H4 (cell line): Measurements from ENCODE around the gene IL12B. TPM values are rescaled to one million over a fixed set of nuclear protein-coding genes. Genes with fewer than 3 reads are reported as not detected.
"Not testable (repeated sequence)": the region's sequence is repeated elsewhere in the genome, so short reads cannot be mapped to it uniquely, and the experiment has no call there.

ENCODE experiments used
- DNase-seq: peaks from one replicate; pipeline ENCODE4 v3.0.0-alpha.2; 2015; ENCODE audit warnings: low spot score
- total RNA-seq: library from RNA; depleted of rRNA; stranded (reverse); fragments of >200 nt; shearing (Covaris generic); gene quantifications from 2 replicates; pipeline ENCODE4 v1.2.3, GENCODE V29; 2014; rRNA removed

IL12B gene
- total RNA-seq, 1 experiment from 2014 or later: not detected

DNA sequence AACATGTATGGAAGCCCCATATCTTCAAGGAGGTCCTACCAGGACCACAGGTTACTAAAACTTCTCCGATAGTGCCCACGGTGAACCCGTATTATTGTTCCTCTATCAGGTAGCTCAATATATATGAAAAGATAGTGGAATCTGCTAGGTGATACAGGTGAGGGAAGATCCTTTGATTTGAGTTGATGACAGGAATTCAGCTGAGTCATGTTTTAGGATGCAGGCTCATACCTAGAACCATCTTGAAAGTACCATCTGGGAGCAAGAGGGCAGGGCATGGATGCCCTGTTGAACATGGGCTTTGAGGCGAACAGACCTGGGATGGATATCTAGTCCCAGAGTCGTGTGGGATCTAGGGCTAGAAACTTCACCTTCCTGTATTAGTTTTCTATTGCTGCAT is 35.4 kb downstream of the IL12B start:
- DNase-seq: no peak

DNA sequence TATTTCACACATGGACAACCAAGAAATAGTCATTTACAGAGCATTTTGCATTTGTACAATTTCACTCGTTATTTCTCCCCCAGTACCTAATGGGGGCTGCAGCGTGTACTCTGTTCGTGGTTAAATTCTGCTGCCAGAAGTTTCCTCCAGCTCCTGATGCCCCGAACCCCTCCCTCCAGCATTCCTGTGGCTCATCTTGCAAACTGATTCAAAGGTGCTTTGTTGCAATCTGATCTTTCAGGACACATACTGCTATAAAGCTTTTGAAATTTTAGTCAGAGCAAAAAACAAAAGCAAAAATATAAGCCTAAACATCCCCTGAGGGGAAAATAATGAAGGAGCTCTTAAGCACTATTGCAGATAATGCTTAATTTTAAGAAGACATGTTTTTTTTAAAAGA is 39.5 kb downstream of the IL12B start:
- no peak for DNase-seq

DNA sequence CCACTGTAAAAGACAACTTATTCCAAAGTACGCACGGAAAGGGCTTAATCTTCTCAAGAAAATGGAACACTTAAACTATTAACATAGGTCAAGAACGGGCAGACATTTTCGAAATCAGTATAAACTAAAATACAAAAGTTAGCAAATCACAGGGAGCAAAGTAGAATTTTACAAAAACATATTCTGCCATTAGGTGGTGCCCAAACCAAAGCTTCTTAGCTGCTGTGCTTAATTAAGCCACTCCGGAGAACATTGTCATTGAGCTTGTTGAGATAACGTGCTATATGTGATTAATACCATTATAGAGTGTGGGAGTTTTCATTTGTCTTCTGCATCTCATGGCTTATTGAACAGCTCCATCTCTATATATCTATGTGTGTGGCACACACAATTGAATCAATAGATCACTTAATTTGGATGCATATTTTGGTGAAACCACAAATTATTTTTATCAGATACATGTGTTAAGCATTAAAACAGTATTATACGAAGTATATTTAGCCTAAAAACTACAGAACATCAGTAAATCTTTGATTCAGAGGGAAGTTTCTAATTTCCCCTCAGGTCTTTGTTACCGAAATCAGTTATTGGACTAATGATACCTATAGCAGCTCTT is 43.8 kb downstream of the IL12B start:
- DNase-seq: peak; percentile 20

DNA sequence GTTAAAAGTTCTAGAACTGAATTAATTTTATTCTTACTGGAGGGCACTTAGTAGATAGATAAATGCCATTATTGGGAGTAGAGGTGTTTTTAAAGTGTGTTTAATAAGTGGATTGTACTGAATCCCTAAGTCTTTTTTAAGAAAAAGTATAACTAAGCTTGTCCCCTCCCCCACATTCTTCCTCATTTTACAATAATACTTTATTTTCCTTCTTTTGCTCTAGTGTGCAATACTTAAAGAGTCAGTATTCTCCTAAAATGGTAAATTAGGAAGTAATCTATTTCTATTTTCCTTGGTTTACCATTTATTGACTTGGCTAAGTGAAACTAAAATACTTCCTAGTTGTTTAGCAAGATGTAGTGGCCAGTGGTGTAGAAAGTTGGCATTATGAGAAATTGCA is 55.6 kb downstream of the IL12B start:
- DNase-seq: no peak

DNA sequence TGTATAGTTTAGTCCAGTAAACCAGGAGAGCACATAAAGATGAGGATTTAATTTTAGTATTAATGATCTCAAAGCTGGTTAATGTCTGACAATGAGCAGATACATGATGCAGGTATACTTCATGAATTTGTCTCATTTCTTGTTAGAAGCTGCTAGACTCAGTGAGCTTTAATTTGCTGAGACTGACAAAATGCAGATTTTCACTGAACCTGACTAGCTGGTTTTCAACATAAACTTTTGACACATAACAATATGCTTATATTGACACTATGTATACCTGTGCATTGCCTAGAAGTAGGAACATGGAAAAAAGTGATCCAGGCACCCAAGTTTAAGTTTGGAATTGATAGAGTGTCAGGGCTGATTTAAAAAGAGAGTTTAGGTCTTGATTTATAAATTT is 56.4 kb downstream of the IL12B start:
- DNase-seq: no peak

DNA sequence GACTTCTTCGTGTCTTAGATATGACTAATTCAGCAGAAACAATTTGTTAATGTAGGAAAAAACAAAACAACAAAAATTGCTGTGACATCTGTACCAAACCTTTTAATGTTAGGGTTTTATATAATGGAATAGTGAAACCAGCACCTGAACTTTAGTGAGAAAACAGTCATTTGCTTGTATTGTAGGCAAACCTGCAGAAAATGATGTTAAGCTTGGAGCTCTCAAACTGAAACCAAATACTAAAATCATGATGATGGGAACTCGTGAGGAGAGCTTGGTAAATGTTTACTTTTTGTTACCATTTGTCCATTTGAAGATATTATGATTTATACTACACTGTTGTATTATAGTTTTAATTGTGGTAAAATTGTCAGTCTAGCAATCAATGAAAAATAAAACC is 60.6 kb downstream of the IL12B start:
- no peak for DNase-seq

DNA sequence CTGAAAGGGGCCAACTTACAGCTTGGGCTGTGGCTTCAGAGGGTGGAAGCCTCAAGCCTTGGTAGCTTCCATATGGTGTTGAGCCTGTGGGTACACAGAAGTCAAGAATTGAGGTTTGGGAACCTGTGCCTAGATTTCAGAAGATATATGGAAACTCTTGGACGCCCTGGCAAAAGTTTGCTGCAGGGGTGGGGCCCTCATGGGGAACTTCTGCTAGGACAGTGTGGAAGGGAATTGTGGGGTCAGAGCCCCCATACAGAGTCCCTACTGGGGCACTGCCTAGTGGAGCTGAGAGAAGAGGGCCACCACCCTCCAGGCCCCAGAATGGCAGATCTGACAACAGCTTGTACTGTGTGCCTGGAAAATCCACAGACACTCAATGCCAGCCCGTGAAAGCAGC is 63.5 kb downstream of the IL12B start:
- not testable (repeated sequence) for DNase-seq

Other genes starting within 250 kb of the IL12B start
- 1.9 and 3.0 TPM in 2 replicates for gene EBF1, start 230.6 kb downstream of the IL12B start, total RNA-seq
- gene RNF145, start 120.9 kb downstream of the IL12B start, total RNA-seq: 18.3 and 37.2 TPM in 2 replicates
- 38.6 and 44.4 TPM in 2 replicates for gene UBLCP1, start 67.2 kb downstream of the IL12B start, total RNA-seq